ENCODE measurements around the gene CEP43. TPM values are rescaled to one million over a fixed set of nuclear protein-coding genes. Genes with fewer than 3 reads are reported as not detected.

Gene CEP43
- total RNA-seq, 1 experiment from 2014 or later = 19.7 TPM

DNA sequence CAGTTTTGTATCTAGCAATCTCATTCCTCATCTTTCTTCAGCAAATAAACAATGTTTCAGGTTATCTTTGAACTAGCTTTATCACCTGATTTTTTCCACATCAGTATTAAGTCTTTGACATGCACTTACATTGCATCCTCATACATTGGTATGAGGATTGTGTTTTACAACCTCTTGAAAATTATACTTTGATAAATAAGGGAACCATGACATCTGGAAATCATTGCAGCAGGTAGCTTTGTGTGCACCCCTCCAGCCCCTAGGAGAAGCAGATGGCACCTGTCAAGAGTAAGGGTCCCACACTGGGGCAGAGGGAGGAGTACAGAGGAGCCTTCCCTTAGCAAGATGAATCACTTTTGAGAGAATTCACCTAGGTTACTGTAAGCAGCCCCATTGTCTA is 29.1 kb upstream of the CEP43 start:
- Histone ChIP-seq H4K20me1 (ENCODE audit: insufficient read depth) (no peaks in the 10 kb centered on the region), H3K4me3 (no peak overlapping the region), H3K27me3 (ENCODE audit: insufficient read depth, low read depth) (no peaks in the 10 kb centered on the region), H3K27ac (no peak overlapping the region), H3K9me3 (ENCODE audit: insufficient read depth, low read depth) (peaks cover 18% of the 10 kb centered on the region), H3K4me1 (replicated peaks; ENCODE audit: insufficient read depth) (no peaks in the 10 kb centered on the region), H3K36me3 (ENCODE audit: low read depth) (no peaks in the 10 kb centered on the region), H2AFZ (no peak overlapping the region), H3K4me2 (no peak overlapping the region), H3F3A (ENCODE audit: insufficient read depth, low read depth) (peaks cover 4% of the 10 kb centered on the region; the same call in 1 of the 2 replicates), H3K9me2 (ENCODE audit: insufficient read depth) (no peaks in the 10 kb centered on the region), H3K79me2 (ENCODE audit: low read depth) (no peaks in the 10 kb centered on the region)
- intact Hi-C loops (cut with micrococcal nuclease; ENCODE audit: unreplicated experiment) = no loop called here
- POLR2A ChIA-PET (ENCODE audit: unreplicated experiment) = no interaction called here
- CTCF ChIA-PET = no interaction called here
- TF ChIP-seq EZH2 (IDR thresholded peaks at IDR 0.05; ENCODE audit: low read depth) = no peak
- TF ChIP-seq, protein P1, sequence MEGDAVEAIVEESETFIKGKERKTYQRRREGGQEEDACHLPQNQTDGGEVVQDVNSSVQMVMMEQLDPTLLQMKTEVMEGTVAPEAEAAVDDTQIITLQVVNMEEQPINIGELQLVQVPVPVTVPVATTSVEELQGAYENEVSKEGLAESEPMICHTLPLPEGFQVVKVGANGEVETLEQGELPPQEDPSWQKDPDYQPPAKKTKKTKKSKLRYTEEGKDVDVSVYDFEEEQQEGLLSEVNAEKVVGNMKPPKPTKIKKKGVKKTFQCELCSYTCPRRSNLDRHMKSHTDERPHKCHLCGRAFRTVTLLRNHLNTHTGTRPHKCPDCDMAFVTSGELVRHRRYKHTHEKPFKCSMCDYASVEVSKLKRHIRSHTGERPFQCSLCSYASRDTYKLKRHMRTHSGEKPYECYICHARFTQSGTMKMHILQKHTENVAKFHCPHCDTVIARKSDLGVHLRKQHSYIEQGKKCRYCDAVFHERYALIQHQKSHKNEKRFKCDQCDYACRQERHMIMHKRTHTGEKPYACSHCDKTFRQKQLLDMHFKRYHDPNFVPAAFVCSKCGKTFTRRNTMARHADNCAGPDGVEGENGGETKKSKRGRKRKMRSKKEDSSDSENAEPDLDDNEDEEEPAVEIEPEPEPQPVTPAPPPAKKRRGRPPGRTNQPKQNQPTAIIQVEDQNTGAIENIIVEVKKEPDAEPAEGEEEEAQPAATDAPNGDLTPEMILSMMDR (conservative IDR thresholded peaks at IDR 0.05) = no peak
- BruUV-seq (replicated peaks) = no TSS peak
- DNase-seq = no peak

DNA sequence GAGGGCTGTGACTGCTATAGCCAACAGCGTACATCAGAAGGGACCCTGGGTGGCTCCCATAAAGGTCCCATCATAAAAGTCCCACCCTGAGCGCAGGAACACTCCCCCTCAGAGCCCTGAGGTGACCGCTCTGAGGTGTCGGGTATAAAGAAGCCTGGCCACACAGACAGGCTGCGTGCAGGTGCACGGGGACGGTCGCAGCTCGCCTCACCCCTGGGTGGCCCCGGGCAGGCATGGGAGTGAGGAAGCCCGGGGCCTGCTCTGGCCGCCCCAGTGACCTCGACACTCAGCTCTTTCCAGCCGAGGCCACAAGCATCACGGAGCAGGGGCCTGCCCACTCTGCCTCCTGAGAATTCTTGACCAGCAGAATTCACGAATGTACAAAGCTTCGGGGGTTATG is 28.4 kb upstream of the CEP43 start:
- H3K4me1 ChIP-seq (replicated peaks; ENCODE audit: insufficient read depth) = no peaks in the 10 kb centered on the region
- no peak overlapping the region for H3K4me2 ChIP-seq
- H3K9me3 ChIP-seq (ENCODE audit: insufficient read depth, low read depth) = peaks cover 18% of the 10 kb centered on the region
- no peak overlapping the region for H3K27ac ChIP-seq
- peaks cover 4% of the 10 kb centered on the region; the same call in 1 of the 2 replicates for H3F3A ChIP-seq (ENCODE audit: insufficient read depth, low read depth)
- no peaks in the 10 kb centered on the region for H3K9me2 ChIP-seq (ENCODE audit: insufficient read depth)
- no peaks in the 10 kb centered on the region for H3K79me2 ChIP-seq (ENCODE audit: low read depth)
- no peak overlapping the region for H3K4me3 ChIP-seq
- no peaks in the 10 kb centered on the region for H3K27me3 ChIP-seq (ENCODE audit: insufficient read depth, low read depth)
- BruUV-seq (replicated peaks) = no TSS peak
- CTCF ChIA-PET = no interaction called here
- intact Hi-C loops (cut with micrococcal nuclease; ENCODE audit: unreplicated experiment) = no loop called here
- POLR2A ChIA-PET (ENCODE audit: unreplicated experiment) = no interaction called here
- H4K20me1 ChIP-seq (ENCODE audit: insufficient read depth) = no peaks in the 10 kb centered on the region
- H3K36me3 ChIP-seq (ENCODE audit: low read depth) = no peaks in the 10 kb centered on the region
- H2AFZ ChIP-seq = no peak overlapping the region
- no peak for DNase-seq
- TF ChIP-seq, protein P1 (conservative IDR thresholded peaks at IDR 0.05) = no peak
- no peak for TF ChIP-seq EZH2 (IDR thresholded peaks at IDR 0.05; ENCODE audit: low read depth)

DNA sequence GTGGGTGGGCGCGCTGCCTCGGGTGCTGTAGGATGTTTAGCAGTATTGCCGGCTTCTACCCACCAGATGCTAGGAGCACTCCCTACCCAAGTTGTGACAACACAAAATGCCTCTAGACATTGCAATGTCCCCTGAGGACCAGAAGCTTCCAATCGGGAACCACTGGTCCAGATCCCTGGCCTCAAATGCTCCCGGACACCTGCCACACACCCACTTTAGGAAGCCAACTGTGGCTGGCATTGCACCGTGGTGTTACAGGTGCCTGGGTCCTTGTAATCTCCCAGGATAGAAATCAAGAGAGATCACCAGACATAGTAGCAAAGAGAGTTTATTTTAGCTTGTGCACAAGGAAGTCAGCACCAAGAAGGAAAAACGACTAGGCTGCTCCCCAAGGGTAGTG is 27.9 kb upstream of the CEP43 start:
- H2AFZ ChIP-seq = no peak overlapping the region
- no peaks in the 10 kb centered on the region for H3K79me2 ChIP-seq (ENCODE audit: low read depth)
- H3K9me2 ChIP-seq (ENCODE audit: insufficient read depth) = no peaks in the 10 kb centered on the region
- no TSS peak for BruUV-seq (replicated peaks)
- no peak overlapping the region for H3K4me3 ChIP-seq
- no peak for DNase-seq
- no peaks in the 10 kb centered on the region for H3K27me3 ChIP-seq (ENCODE audit: insufficient read depth, low read depth)
- TF ChIP-seq, protein P1 (conservative IDR thresholded peaks at IDR 0.05) = no peak
- TF ChIP-seq EZH2 (IDR thresholded peaks at IDR 0.05; ENCODE audit: low read depth) = no peak
- peaks cover 4% of the 10 kb centered on the region; the same call in 1 of the 2 replicates for H3F3A ChIP-seq (ENCODE audit: insufficient read depth, low read depth)
- H3K36me3 ChIP-seq (ENCODE audit: low read depth) = no peaks in the 10 kb centered on the region
- H4K20me1 ChIP-seq (ENCODE audit: insufficient read depth) = no peaks in the 10 kb centered on the region
- CTCF ChIA-PET = no interaction called here
- intact Hi-C loops (cut with micrococcal nuclease; ENCODE audit: unreplicated experiment) = no loop called here
- no peaks in the 10 kb centered on the region for H3K4me1 ChIP-seq (replicated peaks; ENCODE audit: insufficient read depth)
- H3K9me3 ChIP-seq (ENCODE audit: insufficient read depth, low read depth) = peaks cover 14% of the 10 kb centered on the region
- POLR2A ChIA-PET (ENCODE audit: unreplicated experiment) = no interaction called here
- no peak overlapping the region for H3K27ac ChIP-seq
- no peak overlapping the region for H3K4me2 ChIP-seq
